CD14-positive monocyte (primary cell): Measurements from ENCODE around the gene VARS2. TPM values are rescaled to one million over a fixed set of nuclear protein-coding genes. Genes with fewer than 3 reads are reported as not detected.

ENCODE experiments used
- DNase-seq, 3 donors: peaks; one replicate each; pipeline ENCODE4 v3.0.0-alpha.2; 2011 to 2022
- H2AFZ ChIP-seq: 2 replicates; pipeline ENCODE4 v1.6.0; 2012; ENCODE audit warnings: mild to moderate bottlenecking, low read depth, low read length, inconsistent platforms; ENCODE audit not compliant: insufficient read depth, poor library complexity, severe bottlenecking
- H3K27ac ChIP-seq, 2 donors: 1 replicate in 1 of 2; 2 replicates in 1 of 2; pipeline ENCODE4 v1.5.1; 2012 to 2013; ENCODE audit warnings: low read length in 2 of 2, control low read depth in 1 of 2, inconsistent platforms in 1 of 2, low read depth in 1 of 2, mild to moderate bottlenecking in 1 of 2
- H3K27me3 ChIP-seq, 2 donors: one replicate each; pipeline versions ENCODE4 v1.6.0 to v1.6.1; 2011 to 2013; ENCODE audit warnings: low read length in 2 of 2; ENCODE audit not compliant: control insufficient read depth in 2 of 2, insufficient read depth in 2 of 2
- H3K36me3 ChIP-seq, 2 donors: replicated peaks in 1 of 2; 1 replicate in 1 of 2; 2 replicates in 1 of 2; pipeline versions ENCODE4 v1.5.1 to v1.6.1; 2012 to 2013; ENCODE audit warnings: low read length in 2 of 2, control low read depth in 1 of 2, inconsistent platforms in 1 of 2, mild to moderate bottlenecking in 1 of 2; ENCODE audit not compliant: insufficient read depth in 2 of 2, control insufficient read depth in 1 of 2
- H3K4me1 ChIP-seq, 2 donors: 1 replicate in 1 of 2; 2 replicates in 1 of 2; pipeline versions ENCODE4 v1.5.1 to v1.6.1; 2012 to 2013; ENCODE audit warnings: low read length in 2 of 2, control low read depth in 1 of 2, inconsistent platforms in 1 of 2, mild to moderate bottlenecking in 1 of 2, moderate library complexity in 1 of 2; ENCODE audit not compliant: insufficient read depth in 2 of 2, control insufficient read depth in 1 of 2
- H3K4me2 ChIP-seq: replicated peaks from 2 replicates; pipeline ENCODE3; 2012; ENCODE audit warnings: low read length, moderate library complexity, mild to moderate bottlenecking; ENCODE audit not compliant: poor library complexity, severe bottlenecking; ENCODE audit errors: extremely low read depth
- H3K4me3 ChIP-seq, 3 experiments: fragments of 200-600 bp in 1 of 3; sonication (generic) in 1 of 3; replicated peaks in 1 of 3; 1 replicate in 2 of 3; 2 replicates in 1 of 3; pipeline ENCODE4 v1.5.1; 2011 to 2013; ENCODE audit warnings: low read length in 3 of 3, mild to moderate bottlenecking in 3 of 3, control low read depth in 2 of 3, low read depth in 2 of 3, inconsistent platforms in 1 of 3, moderate library complexity in 1 of 3
- H3K79me2 ChIP-seq: 2 replicates; pipeline ENCODE4 v1.6.0; 2012; ENCODE audit warnings: mild to moderate bottlenecking, control low read depth, inconsistent platforms, low read length, moderate library complexity; ENCODE audit not compliant: insufficient read depth
- H3K9ac ChIP-seq: 2 replicates; pipeline ENCODE4 v1.6.0; 2017; ENCODE audit warnings: low read length, mild to moderate bottlenecking; ENCODE audit not compliant: insufficient read depth, poor library complexity, severe bottlenecking
- H3K9me3 ChIP-seq, 2 donors: replicated peaks in 1 of 2; 1 replicate in 1 of 2; 2 replicates in 1 of 2; pipeline versions ENCODE4 v1.5.1 to v1.6.1; 2012 to 2013; ENCODE audit warnings: low read length in 2 of 2, control low read depth in 1 of 2; ENCODE audit not compliant: control insufficient read depth in 1 of 2, insufficient read depth in 1 of 2
- H4K20me1 ChIP-seq: 2 replicates; pipeline ENCODE4 v1.6.0; 2012; ENCODE audit warnings: mild to moderate bottlenecking, low read length, control low read depth, moderate library complexity; ENCODE audit not compliant: insufficient read depth
- H3K27ac Mint-ChIP-seq, 7 donors: one replicate each; pipeline ENCODE4 v1.8.0; 2020; ENCODE audit warnings: mild to moderate bottlenecking in 7 of 7, mixed read lengths in 7 of 7, moderate library complexity in 6 of 7, inconsistent platforms in 2 of 7
- H3K27me3 Mint-ChIP-seq, 3 donors: one replicate each; pipeline ENCODE4 v1.8.0; 2021 to 2022; ENCODE audit warnings: low read depth in 3 of 3, mild to moderate bottlenecking in 3 of 3, mixed read lengths in 3 of 3, moderate library complexity in 3 of 3, inconsistent platforms in 1 of 3
- H3K36me3 Mint-ChIP-seq, 2 donors: one replicate each; pipeline ENCODE4 v1.8.0; 2020; ENCODE audit warnings: mixed read lengths in 2 of 2, inconsistent platforms in 1 of 2, mild to moderate bottlenecking in 1 of 2
- H3K4me1 Mint-ChIP-seq: one replicate; pipeline ENCODE4 v1.8.0; 2020; ENCODE audit warnings: mild to moderate bottlenecking, mixed read lengths
- H3K4me3 Mint-ChIP-seq, 2 donors: one replicate each; pipeline ENCODE4 v1.8.0; 2020; ENCODE audit warnings: mild to moderate bottlenecking in 2 of 2, mixed read lengths in 2 of 2, moderate library complexity in 1 of 2
- H3K9me3 Mint-ChIP-seq, 7 donors: one replicate each; pipeline ENCODE4 v1.8.0; 2020 to 2022; ENCODE audit warnings: mixed read lengths in 7 of 7, mild to moderate bottlenecking in 6 of 7, moderate library complexity in 6 of 7, inconsistent platforms in 2 of 7
- WGBS: methylation state at CpG from one replicate; pipeline ENCODE4 v1.1.5; 2013; ENCODE audit warnings: missing lambda C conversion rate; ENCODE audit not compliant: insufficient coverage; 5-methylcytosine and 5-hydroxymethylcytosine counted together
- intact Hi-C, 2 donors: fragments of 100-400 bp; cut with micrococcal nuclease; formaldehyde crosslinking; loops; one replicate each; pipeline versions ENCODE4 v1.15.0 to v1.15.1; 2023
- polyA plus RNA-seq, 3 donors: library from polyadenylated mRNA; depleted of rRNA in 1 of 3; unstranded in 2 of 3; stranded (reverse) in 1 of 3; fragments of 300-500 nt in 2 of 3; fragments of >200 nt in 1 of 3; fragmentation: Illumina TruSeq in 2 of 3; gene quantifications; 1 replicate in 2 of 3; 2 replicates in 1 of 3; pipeline ENCODE4 v1.2.3, GENCODE V29; 2012 to 2021
- TF ChIP-seq, protein P1 (sequence below): fragments of 200-600 bp; IDR thresholded peaks from one replicate; pipeline ENCODE4 v1.8.0; 2022; ENCODE audit warnings: antibody characterized with exemption, mild to moderate bottlenecking

The VARS2 gene
- polyA plus RNA-seq, 3 donors, result 7.6 to 15.5 (median 8.1) TPM

DNA sequence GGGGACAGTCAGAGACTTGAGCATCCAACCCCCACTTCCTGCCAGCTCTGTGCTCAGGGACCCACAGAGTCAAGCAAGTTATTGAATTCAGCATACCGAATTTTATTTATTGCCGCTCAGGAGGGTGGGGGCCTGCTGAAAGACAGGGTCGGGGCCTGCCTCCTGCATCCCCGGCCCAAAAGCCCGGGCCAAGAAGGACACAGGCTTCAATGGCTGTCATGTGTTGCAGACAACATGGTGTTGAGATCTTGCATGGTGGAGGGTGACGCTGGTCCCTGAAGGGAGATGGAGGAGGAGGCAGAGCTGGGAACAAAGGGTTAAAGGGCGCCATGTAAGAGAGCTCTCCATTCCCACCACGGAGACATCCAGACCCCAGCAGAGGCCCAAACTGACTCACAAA lies 17.2 kb downstream of the VARS2 start:
- Mint-ChIP-seq H3K27me3 (peaks cover 3 to 9% (median 7%) of the 10 kb centered on the region in 3 donors), H3K36me3 (peaks cover 11 to 12% of the 10 kb centered on the region in 2 donors), H3K9me3 (peaks cover 6 to 13% (median 9%) of the 10 kb centered on the region in 7 donors), H3K4me1 (peaks cover 10% of the 10 kb centered on the region), H3K27ac (no peak overlapping the region), H3K4me3 (no peak overlapping the region)
- H3K27me3 ChIP-seq, result no peaks in the 10 kb centered on the region
- H3K79me2 ChIP-seq, result no peaks in the 10 kb centered on the region
- H3K4me1 ChIP-seq, result no peaks in the 10 kb centered on the region
- H3K27ac ChIP-seq, result no peak overlapping the region
- H3K9ac ChIP-seq, result no peak overlapping the region
- 78% methylated on average over 7 of the region's 8 CpGs for WGBS
- intact Hi-C loops, result no loop called here
- TF ChIP-seq, protein P1, sequence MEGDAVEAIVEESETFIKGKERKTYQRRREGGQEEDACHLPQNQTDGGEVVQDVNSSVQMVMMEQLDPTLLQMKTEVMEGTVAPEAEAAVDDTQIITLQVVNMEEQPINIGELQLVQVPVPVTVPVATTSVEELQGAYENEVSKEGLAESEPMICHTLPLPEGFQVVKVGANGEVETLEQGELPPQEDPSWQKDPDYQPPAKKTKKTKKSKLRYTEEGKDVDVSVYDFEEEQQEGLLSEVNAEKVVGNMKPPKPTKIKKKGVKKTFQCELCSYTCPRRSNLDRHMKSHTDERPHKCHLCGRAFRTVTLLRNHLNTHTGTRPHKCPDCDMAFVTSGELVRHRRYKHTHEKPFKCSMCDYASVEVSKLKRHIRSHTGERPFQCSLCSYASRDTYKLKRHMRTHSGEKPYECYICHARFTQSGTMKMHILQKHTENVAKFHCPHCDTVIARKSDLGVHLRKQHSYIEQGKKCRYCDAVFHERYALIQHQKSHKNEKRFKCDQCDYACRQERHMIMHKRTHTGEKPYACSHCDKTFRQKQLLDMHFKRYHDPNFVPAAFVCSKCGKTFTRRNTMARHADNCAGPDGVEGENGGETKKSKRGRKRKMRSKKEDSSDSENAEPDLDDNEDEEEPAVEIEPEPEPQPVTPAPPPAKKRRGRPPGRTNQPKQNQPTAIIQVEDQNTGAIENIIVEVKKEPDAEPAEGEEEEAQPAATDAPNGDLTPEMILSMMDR, result no peak
- H3K4me3 ChIP-seq, result no peak overlapping the region
- H4K20me1 ChIP-seq, result no peaks in the 10 kb centered on the region
- DNase-seq, result no peak
- H3K9me3 ChIP-seq, result peaks cover 0 to 4% of the 10 kb centered on the region in 2 donors
- H3K36me3 ChIP-seq, result peaks cover 6 to 8% of the 10 kb centered on the region in 2 donors
- H2AFZ ChIP-seq, result no peak overlapping the region
- no peak overlapping the region for H3K4me2 ChIP-seq

DNA sequence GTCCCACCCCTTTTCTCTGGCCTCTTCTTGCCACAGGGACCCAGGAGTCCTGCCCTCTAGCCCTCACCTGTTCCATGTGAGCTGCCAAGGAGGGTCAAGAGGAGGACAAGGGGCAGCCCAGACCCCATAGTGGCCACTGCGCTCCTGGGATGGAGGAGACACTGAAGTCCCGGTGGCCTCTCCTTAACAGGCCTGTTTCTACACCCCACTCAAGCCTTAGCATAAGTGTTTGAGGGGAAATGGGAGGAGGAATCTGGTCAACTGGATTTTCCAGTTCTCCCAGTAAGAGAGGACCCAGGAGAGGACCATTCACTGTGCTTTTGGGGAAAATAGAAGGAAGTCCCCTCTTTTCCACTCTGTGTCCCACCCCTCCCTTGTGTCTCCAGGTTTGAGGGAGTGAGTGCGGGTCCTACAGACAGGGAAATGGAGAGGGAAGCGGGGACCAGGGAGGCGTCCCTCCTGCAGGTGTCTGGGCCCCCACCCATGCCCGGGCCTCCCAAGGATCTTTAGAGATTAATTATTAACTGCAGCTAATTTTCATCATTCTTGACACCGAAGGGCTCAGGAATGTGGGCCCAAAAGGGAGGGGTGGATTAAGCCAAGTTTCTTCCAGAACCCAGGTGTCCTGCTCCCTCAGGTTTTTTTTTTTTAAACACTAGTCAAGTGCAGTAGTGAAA lies 18.1 kb downstream of the VARS2 start, which contains the start of gene SFTA2:
TSS of gene SFTA2 (minus strand) at position 202 of the 677 bp plus-strand sequence. CDS start at position 128, 74 bp downstream.
- Mint-ChIP-seq H3K4me3 (no peak within 1 kb of the TSS), H3K36me3 (peaks cover 4 to 5% of the 10 kb centered on the region in 2 donors), H3K9me3 (peaks cover 6 to 13% (median 9%) of the 10 kb centered on the region in 7 donors), H3K27ac (peak within 1 kb of the TSS in 3 of 7 donors; percentile 17 to 72 (median 59)), H3K27me3 (peaks cover 7 to 12% (median 9%) of the 10 kb centered on the region in 3 donors), H3K4me1 (peaks cover 10% of the 10 kb centered on the region)
- H3K36me3 ChIP-seq, result no peaks in the 10 kb centered on the region
- TF ChIP-seq, protein P1, result no peak
- intact Hi-C loops, result no loop called here
- H3K4me1 ChIP-seq, result no peaks in the 10 kb centered on the region
- no peak for DNase-seq
- H3K9ac ChIP-seq, result no peak within 1 kb of the TSS
- no peaks in the 10 kb centered on the region for H3K79me2 ChIP-seq
- no peak within 1 kb of the TSS for H3K27ac ChIP-seq
- no peak within 1 kb of the TSS for H3K4me2 ChIP-seq
- no peaks in the 10 kb centered on the region for H4K20me1 ChIP-seq
- H3K9me3 ChIP-seq, result peaks cover 0 to 4% of the 10 kb centered on the region in 2 donors
- H2AFZ ChIP-seq, result no peak within 1 kb of the TSS
- H3K4me3 ChIP-seq, result no peak within 1 kb of the TSS
- no peaks in the 10 kb centered on the region for H3K27me3 ChIP-seq
- WGBS, result no CpG with 5 or more reads among the region's 7 CpGs
